Astrocyte of the spinal cord (primary cell): ENCODE data around the gene PPP1R13L.

Source experiments
- DNase-seq: peaks from one replicate; pipeline ENCODE4 v3.0.0; 2011; ENCODE audit warnings: low read depth, low spot score
- H3K4me3 ChIP-seq: 2 replicates; pipeline ENCODE4 v1.5.1; 2011; ENCODE audit warnings: low read depth, mild to moderate bottlenecking, low read length, moderate library complexity
- CTCF ChIP-seq: IDR thresholded peaks from 2 replicates; pipeline ENCODE4 v1.5.1; 2012; ENCODE audit warnings: low read depth, mild to moderate bottlenecking, low read length, inconsistent platforms
- in situ Hi-C: cut with HindIII; loops from 2 replicates; pipeline ENCODE4 v1.10.0; 2017; ENCODE audit warnings: low sequenced_read_pairs

Gene PPP1R13L

GRCh38 chr19:45368737-45369340, 36.0 kb downstream of the PPP1R13L start:
- H3K4me3 ChIP-seq = no peak overlapping the region
- in situ Hi-C loops = no loop called here
- DNase-seq = no peak
- no peak for TF ChIP-seq CTCF

GRCh38 chr19:45368127-45368526, 36.7 kb downstream of the PPP1R13L start:
- in situ Hi-C loops = no loop called here
- TF ChIP-seq CTCF = no peak
- no peak overlapping the region for H3K4me3 ChIP-seq
- DNase-seq = no peak

GRCh38 chr19:45364696-45365095, 40.2 kb downstream of the PPP1R13L start:
- in situ Hi-C loops = no loop called here
- no peak overlapping the region for H3K4me3 ChIP-seq
- no peak for TF ChIP-seq CTCF
- DNase-seq = no peak

- no peak overlapping the region for H3K4me3 ChIP-seq
- in situ Hi-C loops = no loop called here
- TF ChIP-seq CTCF = no peak
- no peak for DNase-seq
Measured at GRCh38 chr19:45363861-45364459, 40.9 kb downstream of the PPP1R13L start.

- no peak for TF ChIP-seq CTCF
- in situ Hi-C loops = no loop called here
Measured at GRCh38 chr19:45362291-45362690, 42.6 kb downstream of the PPP1R13L start.

GRCh38 chr19:45361608-45362007, 43.3 kb downstream of the PPP1R13L start:
- in situ Hi-C loops = no loop called here
- no peak for DNase-seq
- H3K4me3 ChIP-seq = no peak overlapping the region
- no peak for TF ChIP-seq CTCF

More at GRCh38 chr19:45362291-45362690, 42.6 kb downstream of the PPP1R13L start:
- H3K4me3 ChIP-seq = no peak overlapping the region
- no peak for DNase-seq
